22Rv1 (cell line): ENCODE data around the gene C1QA.

Source experiments
- H3K27ac ChIP-seq: fragments of 450-650 bp; 2 replicates; pipeline ENCODE4 v1.5.1; 2017
- CTCF ChIP-seq: fragments of 450-650 bp; IDR thresholded peaks from 2 replicates; pipeline ENCODE4 v1.5.1; 2017; ENCODE audit warnings: mild to moderate bottlenecking
- ZFX ChIP-seq: fragments of 450-650 bp; IDR thresholded peaks from 2 replicates; pipeline ENCODE4 v1.6.1; 2017; ENCODE audit warnings: antibody characterized with exemption, borderline replicate concordance

The C1QA gene

GRCh38 chr1:22636353-22636752, at the start of gene C1QA:
TSS of gene C1QA (plus strand) at chr1:22636628. CDS start at chr1:22637617, 989 bp downstream.
- H3K27ac ChIP-seq = no peak within 1 kb of the TSS

GRCh38 chr1:22587247-22587646, 49.2 kb upstream of the C1QA start:
- TF ChIP-seq CTCF (no peak), ZFX (no peak)
- H3K27ac ChIP-seq = no peak overlapping the region

More at GRCh38 chr1:22636353-22636752, at the start of gene C1QA:
- TF ChIP-seq ZFX (no peak), CTCF (no peak)

- TF ChIP-seq ZFX = no peak
- no peak for TF ChIP-seq CTCF
- H3K27ac ChIP-seq = no peak overlapping the region
Measured at GRCh38 chr1:22588899-22589422, 47.5 kb upstream of the C1QA start.

- TF ChIP-seq ZFX = no peak
- no peak for TF ChIP-seq CTCF
- H3K27ac ChIP-seq = no peak overlapping the region
Measured at GRCh38 chr1:22591576-22591975, 44.9 kb upstream of the C1QA start.

- H3K27ac ChIP-seq = no peak overlapping the region
- no peak for TF ChIP-seq CTCF
- no peak for TF ChIP-seq ZFX
Measured at GRCh38 chr1:22592051-22592450, 44.4 kb upstream of the C1QA start.

- TF ChIP-seq CTCF = no peak
- no peak for TF ChIP-seq ZFX
- H3K27ac ChIP-seq = 0 out of 2 replicates have a peak overlapping the region, but pooled peaks have one; percentile 25
Measured at GRCh38 chr1:22592919-22593790, 43.3 kb upstream of the C1QA start.

- H3K27ac ChIP-seq = no peak overlapping the region
- TF ChIP-seq CTCF (no peak), ZFX (no peak)
Measured at GRCh38 chr1:22594396-22594795, 42.0 kb upstream of the C1QA start.
